HUES64 (cell line): Measurements from ENCODE around the gene ACP7.
A peak's percentile ranks its signal among the peaks of the same experiment; 100 is the strongest.
"Not testable (repeated sequence)": the region's sequence is repeated elsewhere in the genome, so short reads cannot be mapped to it uniquely, and the experiment has no call there.

Source experiments
- H3K27ac ChIP-seq: 2 replicates; pipeline ENCODE4 v1.7.0; 2013; ENCODE audit warnings: low read depth, low read length, inconsistent platforms
- H3K27me3 ChIP-seq: 2 replicates; pipeline ENCODE4 v1.6.1; 2013; ENCODE audit warnings: mild to moderate bottlenecking, low read length; ENCODE audit not compliant: insufficient read depth
- H3K36me3 ChIP-seq: 2 replicates; pipeline ENCODE4 v1.6.1; 2013; ENCODE audit warnings: mild to moderate bottlenecking, low read length; ENCODE audit not compliant: insufficient read depth
- H3K4me1 ChIP-seq: 2 replicates; pipeline ENCODE4 v1.6.1; 2013; ENCODE audit warnings: mild to moderate bottlenecking, low read length, moderate library complexity; ENCODE audit not compliant: insufficient read depth
- H3K4me3 ChIP-seq: 2 replicates; pipeline ENCODE4 v1.5.1; 2013; ENCODE audit warnings: mild to moderate bottlenecking, low read length, moderate library complexity
- H3K9ac ChIP-seq: 2 replicates; pipeline ENCODE4 v1.6.1; 2013; ENCODE audit warnings: mild to moderate bottlenecking, low read depth, low read length
- H3K9me3 ChIP-seq: 2 replicates; pipeline ENCODE4 v1.6.1; 2013; ENCODE audit warnings: low read depth, low read length; ENCODE audit not compliant: insufficient read depth
- WGBS: fragments of 150-250, 120-280 bp; methylation state at CpG from one replicate; pipeline ENCODE4 v1.1.7; 2013; ENCODE audit warnings: missing lambda C conversion rate; 5-methylcytosine and 5-hydroxymethylcytosine counted together

ACP7 gene

GRCh38 chr19:39110263-39110967, 26.2 kb downstream of the ACP7 start:
- H3K9me3 ChIP-seq: no peaks in the 10 kb centered on the region
- H3K9ac ChIP-seq: no peak overlapping the region
- no peak overlapping the region for H3K27ac ChIP-seq
- H3K27me3 ChIP-seq: no peaks in the 10 kb centered on the region
- no peaks in the 10 kb centered on the region for H3K36me3 ChIP-seq
- peaks cover 4% of the 10 kb centered on the region; the same call in 1 of the 2 replicates for H3K4me1 ChIP-seq
- WGBS: 28% methylated on average over 16 of the region's 16 CpGs
- no peak overlapping the region for H3K4me3 ChIP-seq

- Histone ChIP-seq H3K27me3 (no peaks in the 10 kb centered on the region), H3K4me3 (no peak overlapping the region), H3K27ac (no peak overlapping the region), H3K4me1 (peaks cover 4% of the 10 kb centered on the region; the same call in 1 of the 2 replicates), H3K9ac (no peak overlapping the region), H3K36me3 (no peaks in the 10 kb centered on the region), H3K9me3 (no peaks in the 10 kb centered on the region)
- WGBS: 73% methylated on average over 18 of the region's 18 CpGs
Measured at GRCh38 chr19:39111593-39112199, 27.5 kb downstream of the ACP7 start.

GRCh38 chr19:39112338-39112890, 28.2 kb downstream of the ACP7 start:
- whole genome bisulfite sequencing: 90% methylated on average over 15 of the region's 15 CpGs
- Histone ChIP-seq H3K27ac (no peak overlapping the region), H3K27me3 (no peaks in the 10 kb centered on the region), H3K4me3 (no peak overlapping the region), H3K9ac (no peak overlapping the region), H3K4me1 (peaks cover 4% of the 10 kb centered on the region; the same call in 1 of the 2 replicates), H3K9me3 (no peaks in the 10 kb centered on the region), H3K36me3 (no peaks in the 10 kb centered on the region)

GRCh38 chr19:39113199-39113598, 29.0 kb downstream of the ACP7 start:
- WGBS: 88% methylated on average over 10 of the region's 10 CpGs

GRCh38 chr19:39115105-39115847, 31.1 kb downstream of the ACP7 start:
- Histone ChIP-seq H3K27me3 (no peaks in the 10 kb centered on the region), H3K9me3 (no peaks in the 10 kb centered on the region), H3K4me3 (no peak overlapping the region), H3K36me3 (no peaks in the 10 kb centered on the region), H3K27ac (no peak overlapping the region), H3K4me1 (peaks cover 4% of the 10 kb centered on the region; the same call in 1 of the 2 replicates), H3K9ac (no peak overlapping the region)
- WGBS: 90% methylated on average over 10 of the region's 11 CpGs

More at GRCh38 chr19:39113199-39113598, 29.0 kb downstream of the ACP7 start:
- Histone ChIP-seq H3K36me3 (no peaks in the 10 kb centered on the region), H3K27me3 (no peaks in the 10 kb centered on the region), H3K4me3 (no peak overlapping the region), H3K9me3 (no peaks in the 10 kb centered on the region), H3K27ac (no peak overlapping the region), H3K9ac (no peak overlapping the region), H3K4me1 (peaks cover 4% of the 10 kb centered on the region; the same call in 1 of the 2 replicates)

GRCh38 chr19:39117023-39117422, 32.9 kb downstream of the ACP7 start:
- H3K4me3 ChIP-seq, H3K4me1 ChIP-seq, H3K9me3 ChIP-seq, H3K27ac ChIP-seq, H3K27me3 ChIP-seq, H3K9ac ChIP-seq, H3K36me3 ChIP-seq: not testable (repeated sequence)
- 87% methylated on average over 7 of the region's 8 CpGs for WGBS

- 0 out of 2 replicates have a peak, but pooled peaks cover 5% of the 10 kb centered on the region for H3K4me1 ChIP-seq
- H3K9ac ChIP-seq: no peak overlapping the region
- no peaks in the 10 kb centered on the region for H3K9me3 ChIP-seq
- 73% methylated on average over 1 of the region's 1 CpG for WGBS
- H3K27ac ChIP-seq: no peak overlapping the region
- H3K4me3 ChIP-seq: no peak overlapping the region
- no peaks in the 10 kb centered on the region for H3K36me3 ChIP-seq
- H3K27me3 ChIP-seq: no peaks in the 10 kb centered on the region
Measured at GRCh38 chr19:39119830-39120229, 35.7 kb downstream of the ACP7 start.

GRCh38 chr19:39122934-39123731, 39.0 kb downstream of the ACP7 start:
- no peaks in the 10 kb centered on the region for H3K9me3 ChIP-seq
- no peak overlapping the region for H3K27ac ChIP-seq
- 94% methylated on average over 18 of the region's 18 CpGs for WGBS
- 0 out of 2 replicates have a peak, but pooled peaks cover 5% of the 10 kb centered on the region for H3K4me1 ChIP-seq
- H3K36me3 ChIP-seq: no peaks in the 10 kb centered on the region
- no peak overlapping the region for H3K4me3 ChIP-seq
- H3K9ac ChIP-seq: no peak overlapping the region
- no peaks in the 10 kb centered on the region for H3K27me3 ChIP-seq

GRCh38 chr19:39124136-39124764, 40.1 kb downstream of the ACP7 start:
- Histone ChIP-seq H3K27me3 (no peaks in the 10 kb centered on the region), H3K4me3 (no peak overlapping the region), H3K9ac (no peak overlapping the region), H3K36me3 (no peaks in the 10 kb centered on the region), H3K9me3 (no peaks in the 10 kb centered on the region), H3K27ac (peak overlapping the region; percentile 91; the same call in 1 of the 2 replicates), H3K4me1 (0 out of 2 replicates have a peak, but pooled peaks cover 5% of the 10 kb centered on the region)
- 67% methylated on average over 6 of the region's 7 CpGs for WGBS

GRCh38 chr19:39125199-39125553, 41.0 kb downstream of the ACP7 start:
- Histone ChIP-seq H3K4me1 (0 out of 2 replicates have a peak, but pooled peaks cover 5% of the 10 kb centered on the region), H3K9ac (no peak overlapping the region), H3K9me3 (no peaks in the 10 kb centered on the region), H3K27ac (peak overlapping the region; percentile 34; the same call in 1 of the 2 replicates), H3K27me3 (no peaks in the 10 kb centered on the region), H3K4me3 (peak overlapping the region; percentile 83), H3K36me3 (no peaks in the 10 kb centered on the region)
- 54% methylated on average over 6 of the region's 7 CpGs for WGBS
